A549 treated with CORT108297 at 1 μM for 4 hours (cell line): ENCODE measurements around the gene ENC1. TPM values are rescaled to one million over a fixed set of nuclear protein-coding genes. Genes with fewer than 3 reads are reported as not detected.

Experiments used
- total RNA-seq: library from RNA; stranded (reverse); fragments of 200-300 nt; extraction: Qiagen RNA extraction; gene quantifications from 5 replicates; pipeline ENCODE4 v1.2.3, GENCODE V29; 2022

Gene ENC1, protein sequence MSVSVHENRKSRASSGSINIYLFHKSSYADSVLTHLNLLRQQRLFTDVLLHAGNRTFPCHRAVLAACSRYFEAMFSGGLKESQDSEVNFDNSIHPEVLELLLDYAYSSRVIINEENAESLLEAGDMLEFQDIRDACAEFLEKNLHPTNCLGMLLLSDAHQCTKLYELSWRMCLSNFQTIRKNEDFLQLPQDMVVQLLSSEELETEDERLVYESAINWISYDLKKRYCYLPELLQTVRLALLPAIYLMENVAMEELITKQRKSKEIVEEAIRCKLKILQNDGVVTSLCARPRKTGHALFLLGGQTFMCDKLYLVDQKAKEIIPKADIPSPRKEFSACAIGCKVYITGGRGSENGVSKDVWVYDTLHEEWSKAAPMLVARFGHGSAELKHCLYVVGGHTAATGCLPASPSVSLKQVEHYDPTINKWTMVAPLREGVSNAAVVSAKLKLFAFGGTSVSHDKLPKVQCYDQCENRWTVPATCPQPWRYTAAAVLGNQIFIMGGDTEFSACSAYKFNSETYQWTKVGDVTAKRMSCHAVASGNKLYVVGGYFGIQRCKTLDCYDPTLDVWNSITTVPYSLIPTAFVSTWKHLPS
- total RNA-seq = 8.9 to 12.0 TPM (median 9.8 TPM) in 5 replicates

GRCh38 chr5:74640450-74640953, at the start of gene ENC1:
ENC1 (minus strand) TSS chr5:74640728; CDS start chr5:74636485, 4,243 bp downstream.

GRCh38 chr5:74684900-74685851, 44.6 kb upstream of the ENC1 start, which contains the start of gene HEXB:
HEXB (plus strand) TSS chr5:74685233; CDS start chr5:74685261, 28 bp downstream.

Other genes starting within 250 kb of the ENC1 start
- gene HEXB, start 44.5 kb upstream of the ENC1 start, total RNA-seq = 112 to 125 TPM (median 116 TPM) in 5 replicates
- gene GFM2, start 126.4 kb upstream of the ENC1 start, total RNA-seq = 24.9 to 29.9 TPM (median 25.4 TPM) in 5 replicates
- 118 to 151 TPM (median 126 TPM) in 5 replicates for gene NSA2, start 126.5 kb upstream of the ENC1 start, total RNA-seq
- 4.2 to 7.6 TPM (median 6.7 TPM) in 5 replicates for gene FAM169A, start 225.7 kb upstream of the ENC1 start, total RNA-seq